BE2C (cell line): Measurements from ENCODE around the gene XK.

Experiments
- DNase-seq: peaks from one replicate; pipeline ENCODE4 v3.0.0-alpha.2; 2020
- H3K27me3 ChIP-seq: fragments of 250-450 bp; sonication (Bioruptor Pico); 2 replicates; pipeline ENCODE4 v1.5.1; 2020; ENCODE audit warnings: mild to moderate bottlenecking
- H3K36me3 ChIP-seq: fragments of 250-450 bp; sonication (Bioruptor Pico); 2 replicates; pipeline ENCODE4 v1.5.1; 2020; ENCODE audit warnings: mild to moderate bottlenecking
- H3K4me1 ChIP-seq: fragments of 250-450 bp; sonication (Bioruptor Pico); 2 replicates; pipeline ENCODE4 v1.5.1; 2020
- H3K4me3 ChIP-seq: 2 replicates; pipeline ENCODE4 v1.5.1; 2011; ENCODE audit warnings: low read depth, low read length
- H3K9me3 ChIP-seq: fragments of 250-450 bp; sonication (Bioruptor Pico); 2 replicates; pipeline ENCODE4 v1.5.1; 2020
- CTCF ChIP-seq: IDR thresholded peaks from 2 replicates; pipeline ENCODE4 v1.5.1; 2012; ENCODE audit warnings: mild to moderate bottlenecking, low read depth, low read length

Gene XK

GRCh38 chrX:37677243-37677642 lies 8.3 kb upstream of the XK start:
- no peaks in the 10 kb centered on the region for H3K4me1 ChIP-seq
- H3K27me3 ChIP-seq = no peaks in the 10 kb centered on the region

GRCh38 chrX:37677765-37678164 lies 7.8 kb upstream of the XK start:
- DNase-seq = no peak
- Histone ChIP-seq H3K36me3 (no peaks in the 10 kb centered on the region), H3K27me3 (no peaks in the 10 kb centered on the region), H3K4me1 (no peaks in the 10 kb centered on the region), H3K4me3 (no peak overlapping the region), H3K9me3 (no peaks in the 10 kb centered on the region)
- TF ChIP-seq CTCF = no peak

More at GRCh38 chrX:37677243-37677642, 8.3 kb upstream of the XK start:
- Histone ChIP-seq H3K36me3 (no peaks in the 10 kb centered on the region), H3K4me3 (no peak overlapping the region), H3K9me3 (no peaks in the 10 kb centered on the region)
- no peak for TF ChIP-seq CTCF
- no peak for DNase-seq

- H3K4me3 ChIP-seq = no peak overlapping the region
- no peaks in the 10 kb centered on the region for H3K4me1 ChIP-seq
- no peak for TF ChIP-seq CTCF
Measured at GRCh38 chrX:37678574-37678973, 7.0 kb upstream of the XK start.

DNA sequence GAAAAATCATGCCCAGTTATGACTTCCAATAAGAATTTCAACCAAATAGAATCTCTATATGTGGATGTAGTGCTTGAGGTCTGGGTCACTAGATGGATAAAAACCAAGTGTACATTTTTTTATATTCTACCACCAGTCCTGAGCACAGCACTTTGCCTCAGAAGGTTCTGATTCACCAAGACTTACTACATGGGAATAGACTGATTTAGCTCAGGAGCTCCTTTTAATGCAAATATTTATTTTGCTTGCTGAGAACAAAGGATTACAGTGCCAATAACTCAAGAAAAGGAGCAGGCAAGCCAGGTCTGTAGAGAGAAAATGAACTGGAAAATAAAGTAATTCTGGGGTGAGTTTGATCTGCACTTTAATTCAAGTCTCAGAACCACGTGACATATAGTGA lies 6.4 kb upstream of the XK start:
- Histone ChIP-seq H3K36me3 (no peaks in the 10 kb centered on the region), H3K9me3 (no peaks in the 10 kb centered on the region), H3K4me3 (no peak overlapping the region), H3K4me1 (no peaks in the 10 kb centered on the region), H3K27me3 (no peaks in the 10 kb centered on the region)
- no peak for DNase-seq
- no peak for TF ChIP-seq CTCF

More at GRCh38 chrX:37678574-37678973, 7.0 kb upstream of the XK start:
- no peak for DNase-seq
- Histone ChIP-seq H3K9me3 (no peaks in the 10 kb centered on the region), H3K36me3 (no peaks in the 10 kb centered on the region), H3K27me3 (no peaks in the 10 kb centered on the region)

- no peak for TF ChIP-seq CTCF
- no peaks in the 10 kb centered on the region for H3K36me3 ChIP-seq
- H3K4me1 ChIP-seq = no peaks in the 10 kb centered on the region; the same call in 1 of the 2 replicates
- H3K4me3 ChIP-seq = no peak overlapping the region
- H3K9me3 ChIP-seq = no peaks in the 10 kb centered on the region
- no peaks in the 10 kb centered on the region for H3K27me3 ChIP-seq
- no peak for DNase-seq
Measured at GRCh38 chrX:37679888-37680287, 5.7 kb upstream of the XK start.

DNA sequence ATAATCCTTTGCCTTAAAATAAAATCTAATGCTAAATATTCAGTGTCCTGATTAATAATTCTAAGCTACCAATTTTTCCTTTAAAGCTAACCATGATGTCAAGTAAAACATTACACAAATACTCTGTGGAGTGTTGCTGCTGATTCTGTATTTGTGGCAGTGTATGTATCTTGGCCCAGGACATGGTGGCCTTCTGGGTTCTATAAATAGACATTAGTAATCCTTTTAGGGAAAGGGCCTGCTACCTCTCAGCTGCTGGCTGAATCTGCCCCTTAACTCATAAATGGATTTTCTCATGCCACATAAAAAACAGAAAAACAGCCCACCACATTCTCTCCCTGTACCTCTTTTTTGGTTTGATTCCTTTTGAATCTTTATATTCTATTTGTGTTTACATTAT lies 1.2 kb upstream of the XK start:
- Histone ChIP-seq H3K27me3 (no peaks in the 10 kb centered on the region), H3K9me3 (no peaks in the 10 kb centered on the region), H3K36me3 (no peaks in the 10 kb centered on the region), H3K4me1 (no peaks in the 10 kb centered on the region; the same call in 1 of the 2 replicates), H3K4me3 (no peak overlapping the region)
- TF ChIP-seq CTCF = no peak
- peak; percentile 11 for DNase-seq
